ENCODE measurements around the gene IL9R.
"Not testable (repeated sequence)": the region's sequence is repeated elsewhere in the genome, so short reads cannot be mapped to it uniquely, and the experiment has no call there.

The IL9R gene

DNA sequence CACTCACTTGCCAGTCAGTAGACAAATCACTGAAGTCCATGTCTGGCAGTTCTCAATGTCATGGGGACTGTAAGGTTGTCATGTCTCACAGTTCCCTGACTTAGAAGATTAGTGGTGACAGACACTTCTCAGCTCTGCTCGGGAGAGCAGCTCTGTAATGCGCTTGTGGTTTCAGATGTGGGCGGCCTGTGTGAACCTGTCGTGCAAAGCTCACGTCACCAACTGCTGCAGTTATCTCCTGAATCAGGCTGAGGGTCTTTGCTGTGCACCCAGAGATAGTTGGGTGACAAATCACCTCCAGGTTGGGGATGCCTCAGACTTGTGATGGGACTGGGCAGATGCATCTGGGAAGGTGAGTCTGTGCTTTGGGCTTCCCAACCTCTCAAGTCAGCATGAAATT lies at the start of gene IL9R:
Gene IL9R, plus strand, starts transcription at position 261 of the 400 bp plus-strand sequence. Its CDS starts 64 bp downstream, at position 325.
- no peak for DNase-seq

GRCh38 chrX:155949098-155949497 lies 48.4 kb upstream of the IL9R start:
- DNase-seq, result no peak

DNA sequence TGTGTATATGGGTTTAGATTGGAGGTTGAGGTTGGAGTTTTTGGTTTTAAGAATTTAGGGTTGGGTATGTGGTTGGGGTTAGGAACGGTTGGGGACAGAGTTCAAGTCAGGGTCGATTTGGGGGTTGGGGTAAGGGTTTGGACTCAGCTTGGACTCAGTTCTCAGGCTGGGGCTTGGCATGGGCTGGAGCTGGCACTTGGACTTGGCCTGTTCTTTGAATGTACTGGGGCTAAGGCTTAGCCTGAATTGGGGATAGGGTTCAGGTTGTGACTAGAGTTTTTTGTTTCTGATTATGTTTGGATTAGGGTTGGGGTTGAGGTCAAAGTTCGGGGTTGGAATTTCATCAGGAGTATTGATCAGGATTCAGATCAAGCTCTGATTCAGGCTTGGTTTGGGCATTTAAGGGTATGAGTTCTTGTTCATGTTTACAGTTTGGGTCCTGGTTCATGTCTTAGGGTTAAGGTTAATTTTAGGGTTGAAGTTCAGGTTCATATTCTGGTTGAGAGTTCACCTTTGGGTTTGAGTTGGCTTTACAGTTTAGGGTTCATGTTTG lies 46.2 kb upstream of the IL9R start:
- DNase-seq, result no peak

- no peak for DNase-seq
These were observed 44.4 kb upstream of the IL9R start for GRCh38 chrX:155953055-155953454.

GRCh38 chrX:155954793-155955192 lies 42.7 kb upstream of the IL9R start:
- no peak for DNase-seq

- no peak for DNase-seq
These were observed 41.4 kb upstream of the IL9R start for GRCh38 chrX:155956099-155956498.

DNA sequence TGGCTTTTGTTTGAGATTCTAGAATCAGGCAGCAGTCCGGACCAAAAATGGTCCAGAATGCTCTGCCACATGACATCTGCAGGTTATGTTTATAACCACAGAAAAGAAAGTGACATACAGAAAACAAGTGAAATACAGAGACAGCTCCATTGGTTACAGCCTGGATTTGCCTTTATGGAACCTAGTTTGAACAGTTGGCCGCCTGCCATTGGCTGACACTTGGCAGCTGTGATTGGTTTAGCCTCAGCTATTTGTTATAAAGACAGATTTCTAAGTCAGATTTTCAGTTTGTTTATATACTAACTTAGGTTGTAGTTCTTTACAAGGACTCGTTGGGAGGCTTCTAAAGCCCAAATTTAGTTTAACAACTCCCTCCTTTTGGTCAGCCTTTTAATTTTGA lies 40.8 kb upstream of the IL9R start:
- no peak for DNase-seq

DNA sequence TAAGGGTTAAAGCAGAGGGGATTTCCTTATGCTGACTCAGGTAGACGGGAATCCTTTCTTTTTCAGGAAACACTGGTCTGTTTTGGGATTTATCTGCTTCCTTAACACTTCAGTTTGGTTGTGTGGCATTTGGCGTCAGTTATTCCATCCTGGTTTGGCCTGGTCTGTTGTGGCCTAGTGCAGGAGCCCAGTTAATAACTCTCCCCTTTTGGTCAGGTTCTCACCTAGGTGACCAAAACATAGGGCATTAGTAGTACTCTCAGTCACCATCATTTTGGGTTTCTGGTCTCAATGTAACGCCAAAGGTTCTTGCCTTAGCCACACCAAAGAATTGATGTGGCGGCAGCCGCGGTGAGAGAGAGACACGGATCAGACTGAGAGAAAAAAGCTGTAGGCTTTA lies 39.7 kb upstream of the IL9R start:
- no peak for DNase-seq

- DNase-seq, result no peak
These were observed 38.4 kb upstream of the IL9R start for GRCh38 chrX:155959018-155959587.

DNA sequence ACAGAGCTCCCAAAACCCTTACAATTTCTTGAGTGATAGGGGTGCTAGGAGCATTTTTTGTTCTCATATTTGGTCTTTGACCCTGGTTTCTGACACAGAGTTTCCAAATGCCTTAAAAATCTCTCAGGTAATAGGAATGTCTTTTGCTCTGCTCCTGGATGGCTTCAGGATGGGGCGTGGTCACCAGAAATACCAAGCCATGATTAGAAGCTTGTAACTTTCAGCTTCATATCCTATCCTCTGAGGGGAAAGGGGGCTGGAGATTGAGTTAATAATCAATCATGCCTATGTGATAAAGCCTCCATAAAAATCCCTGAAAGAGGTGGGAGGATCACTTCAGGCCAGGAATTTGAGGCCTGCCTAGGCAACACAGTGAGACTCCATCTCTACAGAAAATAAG lies 34.6 kb upstream of the IL9R start:
- DNase-seq, result no peak

DNA sequence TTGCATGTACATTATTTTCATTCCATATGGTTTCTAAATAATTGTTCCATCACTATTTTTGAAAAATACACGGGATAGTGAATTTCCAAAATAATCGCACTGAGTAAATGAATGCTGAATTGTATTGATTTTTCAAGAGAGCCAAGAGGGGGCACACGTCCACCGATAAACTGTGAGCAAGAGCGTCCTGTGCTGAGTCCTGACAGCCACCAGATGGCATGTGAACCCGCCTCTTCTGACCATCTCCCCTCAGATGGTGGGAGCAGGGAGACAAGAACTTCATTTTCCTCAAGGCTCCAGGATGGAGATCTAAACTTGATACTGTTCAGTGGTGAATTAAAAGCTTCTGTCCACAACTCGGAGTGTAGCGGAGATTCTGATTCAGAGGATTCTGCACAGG lies 30.6 kb upstream of the IL9R start:
- no peak for DNase-seq

DNA sequence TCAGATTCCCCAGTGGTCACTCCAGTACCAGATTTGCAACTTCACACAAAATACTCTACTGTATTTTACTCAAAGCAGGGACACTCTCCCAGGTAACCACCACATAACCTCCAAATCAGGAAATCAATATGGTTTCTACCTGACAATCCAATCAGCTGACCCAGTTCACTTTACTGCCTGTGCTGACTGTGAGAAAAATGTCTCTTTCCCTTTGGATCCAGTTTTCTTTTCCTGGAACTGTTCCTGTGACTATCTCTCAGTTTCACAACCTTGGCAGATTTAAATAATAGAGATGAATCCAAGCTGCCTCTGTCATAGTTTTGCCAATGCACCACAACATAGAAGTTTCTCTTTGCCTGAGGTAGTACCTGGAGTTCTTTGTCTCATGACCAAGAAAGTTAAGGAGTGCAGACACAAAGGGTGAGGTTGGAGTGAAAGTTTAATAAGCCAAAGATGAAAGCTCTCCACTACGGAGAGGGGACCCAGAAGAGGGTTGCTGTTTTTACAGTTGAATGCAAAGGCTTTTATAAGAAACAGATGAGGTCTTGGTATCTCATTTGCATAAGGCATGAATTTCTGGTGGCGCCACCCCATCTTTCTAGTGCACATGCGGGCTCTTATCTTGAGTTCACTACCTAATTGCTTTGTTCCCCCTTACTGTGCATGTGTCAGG lies 29.7 kb upstream of the IL9R start:
- no peak for DNase-seq

- no peak for DNase-seq
These were observed 29.2 kb upstream of the IL9R start for GRCh38 chrX:155968326-155968661.

DNA sequence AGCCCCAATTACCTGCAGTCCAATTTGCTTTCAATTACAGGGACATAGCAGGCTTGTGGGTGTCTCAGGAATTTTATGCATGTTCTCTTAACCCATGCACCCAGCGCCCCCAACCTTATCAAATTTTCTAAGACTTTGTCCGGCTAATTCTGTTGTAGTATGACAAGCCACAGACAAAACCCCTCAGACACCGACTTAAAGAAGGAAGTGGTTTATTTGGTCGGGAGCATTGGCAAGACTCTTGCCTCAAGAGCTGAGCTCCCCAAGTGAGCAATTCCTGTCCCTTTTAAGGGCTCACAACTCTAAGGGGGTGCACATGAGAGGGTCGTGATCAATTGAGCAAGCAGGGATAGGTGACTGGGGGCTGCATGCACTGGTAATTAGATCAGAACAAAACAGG lies 28.7 kb upstream of the IL9R start:
- DNase-seq, result no peak

GRCh38 chrX:155971658-155972057 lies 25.8 kb upstream of the IL9R start:
- not testable (repeated sequence) for DNase-seq

DNA sequence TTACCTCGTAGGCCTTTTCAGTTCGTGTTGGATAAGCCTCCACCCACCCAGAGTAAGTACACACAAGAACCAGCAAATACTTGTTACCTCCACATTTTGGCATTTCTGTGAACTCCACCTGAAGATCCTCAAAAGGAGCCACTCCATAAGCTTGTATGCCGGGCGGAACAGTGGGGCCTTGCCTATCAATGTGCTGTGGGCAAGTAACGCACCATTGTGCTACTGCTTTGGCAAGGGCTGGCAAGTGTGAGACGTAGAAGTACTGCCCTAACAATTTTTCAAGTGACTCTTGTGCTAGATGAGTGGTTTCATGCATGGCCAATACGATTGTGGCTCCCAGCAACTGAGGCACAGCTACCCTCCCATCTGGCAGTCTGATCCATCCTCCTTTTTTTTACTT lies 25.3 kb upstream of the IL9R start:
- DNase-seq, result not testable (repeated sequence)

- no peak for DNase-seq
These were observed 14.2 kb upstream of the IL9R start for GRCh38 chrX:155983326-155983725.

GRCh38 chrX:155985208-155985607 lies 12.3 kb upstream of the IL9R start:
- DNase-seq, result no peak

GRCh38 chrX:155986995-155987394 lies 10.5 kb upstream of the IL9R start:
- not testable (repeated sequence) for DNase-seq

DNA sequence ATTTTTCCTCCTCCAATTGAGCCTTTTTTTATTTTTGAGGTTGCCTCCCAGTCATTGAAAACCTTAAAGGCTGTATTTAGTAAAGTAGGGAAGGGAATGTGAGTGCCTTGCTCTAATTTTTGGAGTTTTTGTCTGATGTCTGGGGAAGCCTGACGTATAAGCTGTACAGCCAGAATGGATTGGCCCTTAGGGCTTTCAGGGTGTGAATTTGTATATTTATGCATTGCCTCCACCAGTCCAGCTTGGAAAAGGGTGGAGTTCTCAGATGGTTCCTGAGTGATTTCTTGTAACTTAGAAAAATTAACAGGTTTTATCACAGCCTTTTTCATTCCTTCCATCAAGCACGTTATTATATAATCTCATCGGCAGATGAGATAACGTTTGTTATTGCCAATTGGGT lies 8.6 kb upstream of the IL9R start:
- DNase-seq, result no peak

GRCh38 chrX:155993421-155993820 lies 4.1 kb upstream of the IL9R start:
- DNase-seq, result no peak

- DNase-seq, result no peak
These were observed 2.1 kb upstream of the IL9R start for GRCh38 chrX:155995321-155995875.

DNA sequence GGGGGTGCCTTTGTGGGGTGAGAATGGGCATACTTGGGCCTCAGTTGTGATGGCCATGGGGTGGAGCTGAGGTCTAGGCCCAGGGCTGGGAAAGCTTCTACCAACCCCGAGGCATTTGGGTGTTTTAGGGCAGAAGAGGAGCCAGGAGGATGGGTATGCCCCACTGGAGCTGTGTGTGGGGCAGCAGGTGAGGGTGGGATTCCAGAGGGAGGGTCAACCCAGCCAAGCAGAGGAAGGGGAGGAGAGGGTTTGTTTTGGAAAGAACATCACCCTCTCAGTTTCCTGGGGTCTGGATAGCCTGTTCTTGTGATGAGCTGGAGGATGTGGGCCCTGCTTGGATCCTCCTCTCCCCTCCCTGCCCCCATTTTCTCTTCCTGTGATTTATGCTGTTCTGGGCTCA lies 620 bp downstream of the IL9R start:
- DNase-seq, result no peak

GRCh38 chrX:155998761-155999510 lies 1.4 kb downstream of the IL9R start:
- no peak for DNase-seq
